HG03103 (cell line): ENCODE measurements around the gene ADAMTS4.
A peak's percentile ranks its signal among the peaks of the same experiment; 100 is the strongest.

Experiments used
- ATAC-seq: cut with Tn5 transposase; IDR thresholded peaks from one replicate; pipeline ENCODE4 v1.9.1; 2021; ENCODE audit warnings: low read depth; ENCODE audit not compliant: unreplicated experiment

ADAMTS4 gene

GRCh38 chr1:161197560-161198193, 1.2 kb downstream of the ADAMTS4 start:
- no peak for ATAC-seq

GRCh38 chr1:161196521-161197451, 2.1 kb downstream of the ADAMTS4 start:
- no peak for ATAC-seq

- no peak for ATAC-seq
These were observed 2.7 kb downstream of the ADAMTS4 start for GRCh38 chr1:161196111-161196510.

- ATAC-seq: no peak
These were observed 3.7 kb downstream of the ADAMTS4 start for GRCh38 chr1:161195171-161195570.

GRCh38 chr1:161193561-161194235, 5.2 kb downstream of the ADAMTS4 start:
- no peak for ATAC-seq

GRCh38 chr1:161192476-161193465, 6.1 kb downstream of the ADAMTS4 start:
- ATAC-seq: no peak

- no peak for ATAC-seq
These were observed 6.9 kb downstream of the ADAMTS4 start for GRCh38 chr1:161191971-161192370.

GRCh38 chr1:161190962-161191521, 7.8 kb downstream of the ADAMTS4 start:
- no peak for ATAC-seq

GRCh38 chr1:161189036-161189435, 9.8 kb downstream of the ADAMTS4 start:
- ATAC-seq: no peak

GRCh38 chr1:161188381-161188780, 10.5 kb downstream of the ADAMTS4 start:
- no peak for ATAC-seq

- no peak for ATAC-seq
These were observed 11.5 kb downstream of the ADAMTS4 start for GRCh38 chr1:161187311-161187710.

- ATAC-seq: no peak
These were observed 13.0 kb downstream of the ADAMTS4 start for GRCh38 chr1:161185732-161186311.

- ATAC-seq: peak; percentile 48
These were observed 13.6 kb downstream of the ADAMTS4 start for GRCh38 chr1:161185282-161185682.

GRCh38 chr1:161182214-161182613, 16.6 kb downstream of the ADAMTS4 start:
- peak; percentile 34 for ATAC-seq

GRCh38 chr1:161180639-161181038, 18.2 kb downstream of the ADAMTS4 start:
- ATAC-seq: no peak

- ATAC-seq: no peak
These were observed 19.2 kb downstream of the ADAMTS4 start for GRCh38 chr1:161179698-161180097.

GRCh38 chr1:161177936-161178244, 21.0 kb downstream of the ADAMTS4 start:
- no peak for ATAC-seq

GRCh38 chr1:161177112-161177935, 21.5 kb downstream of the ADAMTS4 start, which contains the start of gene B4GALT3:
Gene B4GALT3, minus strand, starts transcription at chr1:161177507. Its CDS starts 1,447 bp downstream, at chr1:161176060.
- ATAC-seq: peak; percentile 66
